Chondrocyte (in vitro differentiated cells): ENCODE results near the gene KBTBD3. TPM values are rescaled to one million over a fixed set of nuclear protein-coding genes. Genes with fewer than 3 reads are reported as not detected.
A peak's percentile ranks its signal among the peaks of the same experiment; 100 is the strongest.

Source experiments
- DNase-seq: peaks from one replicate; pipeline ENCODE4 v3.0.0; 2021; ENCODE audit warnings: mixed read lengths, low spot score
- H3K27ac Mint-ChIP-seq: one replicate; pipeline ENCODE4 v1.8.0; 2021; ENCODE audit warnings: mild to moderate bottlenecking, moderate library complexity, mixed read lengths; ENCODE audit not compliant: unreplicated experiment
- H3K27me3 Mint-ChIP-seq: 2 replicates; pipeline ENCODE4 v1.8.0; 2021; ENCODE audit warnings: low read depth, mixed read lengths
- H3K36me3 Mint-ChIP-seq: 2 replicates; pipeline ENCODE4 v1.8.0; 2021; ENCODE audit warnings: low read depth, mixed read lengths
- H3K4me1 Mint-ChIP-seq: 2 replicates; pipeline ENCODE4 v1.8.0; 2021; ENCODE audit warnings: low read depth, mild to moderate bottlenecking, mixed read lengths
- H3K4me3 Mint-ChIP-seq: one replicate; pipeline ENCODE4 v1.8.0; 2021; ENCODE audit warnings: mild to moderate bottlenecking, moderate library complexity, mixed read lengths; ENCODE audit not compliant: unreplicated experiment
- H3K9me3 Mint-ChIP-seq: 2 replicates; pipeline ENCODE4 v1.8.0; 2021; ENCODE audit warnings: low read depth, mixed read lengths
- CTCF ChIP-seq: fragments of 200-600 bp; sonication (generic); IDR thresholded peaks from 2 replicates; pipeline ENCODE4 v1.5.0; 2021; ENCODE audit warnings: antibody characterized with exemption, mild to moderate bottlenecking, moderate library complexity
- total RNA-seq: library from RNA; stranded (reverse); gene quantifications from 3 replicates; pipeline ENCODE4 v1.2.1, GENCODE V29; 2021

Gene KBTBD3
- total RNA-seq, 1 donor from 2014 or later: 3.5 TPM

- H3K27me3 Mint-ChIP-seq: no peaks in the 10 kb centered on the region
- DNase-seq: no peak
- peak overlapping the region; percentile 42 for H3K27ac Mint-ChIP-seq
- peaks cover 42% of the 10 kb centered on the region for H3K4me1 Mint-ChIP-seq
- no peak overlapping the region for H3K4me3 Mint-ChIP-seq
- H3K9me3 Mint-ChIP-seq: no peaks in the 10 kb centered on the region
- TF ChIP-seq CTCF: no peak
- H3K36me3 Mint-ChIP-seq: peaks cover 4% of the 10 kb centered on the region
These were observed 9.7 kb upstream of the KBTBD3 start for GRCh38 chr11:106086850-106087249.

GRCh38 chr11:106086135-106086534 is 9.0 kb upstream of the KBTBD3 start:
- Mint-ChIP-seq H3K27ac (no peak overlapping the region), H3K36me3 (peaks cover 4% of the 10 kb centered on the region), H3K4me1 (peaks cover 35% of the 10 kb centered on the region), H3K27me3 (no peaks in the 10 kb centered on the region), H3K9me3 (no peaks in the 10 kb centered on the region), H3K4me3 (no peak overlapping the region)
- no peak for TF ChIP-seq CTCF
- no peak for DNase-seq

- Mint-ChIP-seq H3K27ac (no peak overlapping the region), H3K27me3 (no peaks in the 10 kb centered on the region), H3K4me1 (peaks cover 34% of the 10 kb centered on the region), H3K36me3 (peaks cover 11% of the 10 kb centered on the region), H3K4me3 (no peak overlapping the region), H3K9me3 (no peaks in the 10 kb centered on the region)
- DNase-seq: no peak
- TF ChIP-seq CTCF: no peak
These were observed 4.9 kb upstream of the KBTBD3 start for GRCh38 chr11:106082096-106082495.

GRCh38 chr11:106077609-106078455 is 685 bp upstream of the KBTBD3 start, which contains the start of gene AASDHPPT:
Gene AASDHPPT (plus strand): TSS chr11:106077662. CDS start chr11:106077711, 49 bp downstream.
- Mint-ChIP-seq H3K4me1 (peaks cover 34% of the 10 kb centered on the region), H3K27ac (peak within 1 kb of the TSS; percentile 96), H3K4me3 (peak within 1 kb of the TSS; percentile 93), H3K27me3 (no peaks in the 10 kb centered on the region), H3K9me3 (no peaks in the 10 kb centered on the region), H3K36me3 (peaks cover 9% of the 10 kb centered on the region)
- peak; percentile 29 for TF ChIP-seq CTCF
- no peak for DNase-seq

- DNase-seq: no peak
- Mint-ChIP-seq H3K9me3 (no peaks in the 10 kb centered on the region), H3K27me3 (no peaks in the 10 kb centered on the region), H3K36me3 (peaks cover 9% of the 10 kb centered on the region), H3K4me3 (peak overlapping the region; percentile 93), H3K27ac (peak overlapping the region; percentile 96), H3K4me1 (peaks cover 34% of the 10 kb centered on the region)
- no peak for TF ChIP-seq CTCF
These were observed 802 bp downstream of the KBTBD3 start for GRCh38 chr11:106076171-106076918.
